Activated CD4-positive, alpha-beta T cell treated with anti-CD3 and anti-CD28 coated beads for 36 hours (primary cell): ENCODE results near the gene ST14. TPM values are rescaled to one million over a fixed set of nuclear protein-coding genes. Genes with fewer than 3 reads are reported as not detected.

Experiments
- ATAC-seq: fragments of 200-7000 bp; cut with Tn5 transposase; one replicate; pipeline ENCODE4 v1.10.0; 2021; ENCODE audit warnings: mild to moderate bottlenecking, moderate library complexity
- CTCF ChIA-PET: fragments of 350-600 bp; sonication (Branson Sonifier 250); formaldehyde crosslinking; loops from one replicate; lab custom pipeline; 2021; ENCODE audit warnings: antibody characterized with exemption; lab: Charles Lee
- POLR2A ChIA-PET: fragments of 350-600 bp; sonication (Branson Sonifier 250); formaldehyde crosslinking; loops from one replicate; lab custom pipeline; 2021; ENCODE audit warnings: antibody characterized with exemption, inconsistent platforms; lab: Charles Lee
- DNase-seq: peaks from one replicate; pipeline ENCODE4 v3.0.0-alpha.2; 2020
- H3K27ac Mint-ChIP-seq: one replicate; pipeline ENCODE4 v1.8.0; 2021; ENCODE audit warnings: mixed read lengths
- H3K27me3 Mint-ChIP-seq: one replicate; pipeline ENCODE4 v1.8.0; 2021; ENCODE audit warnings: mixed read lengths
- H3K36me3 Mint-ChIP-seq: one replicate; pipeline ENCODE4 v1.8.0; 2021; ENCODE audit warnings: low read depth, mixed read lengths
- H3K4me1 Mint-ChIP-seq: one replicate; pipeline ENCODE4 v1.8.0; 2021; ENCODE audit warnings: mixed read lengths
- H3K4me3 Mint-ChIP-seq: one replicate; pipeline ENCODE4 v1.8.0; 2021; ENCODE audit warnings: mild to moderate bottlenecking, moderate library complexity, mixed read lengths
- H3K9me3 Mint-ChIP-seq: one replicate; pipeline ENCODE4 v1.8.0; 2021; ENCODE audit warnings: low read depth, mixed read lengths
- intact Hi-C, 2 experiments: fragments of 100-400 bp; cut with DNase I in 1 of 2; cut with micrococcal nuclease in 1 of 2; formaldehyde crosslinking; loops; one replicate each; pipeline versions ENCODE4 v1.14.2 to v1.15.1; 2022 to 2024; cut with DNase I, micrococcal nuclease
- total RNA-seq, 2 experiments: library from RNA; stranded (reverse); gene quantifications; one replicate each; pipeline ENCODE4 v1.2.3, GENCODE V29; 2021

The ST14 gene
- total RNA-seq, result not detected

- H3K4me3 Mint-ChIP-seq, result peak within 1 kb of the TSS; percentile 13
- H3K27me3 Mint-ChIP-seq, result peaks cover 43% of the 10 kb centered on the region
- DNase-seq (no peak), ATAC-seq (no peak)
- ChIA-PET POLR2A (no interaction called here), CTCF (no interaction called here)
- peaks cover 8% of the 10 kb centered on the region for H3K4me1 Mint-ChIP-seq
- H3K36me3 Mint-ChIP-seq, result no peaks in the 10 kb centered on the region
- H3K27ac Mint-ChIP-seq, result no peak within 1 kb of the TSS
- no peaks in the 10 kb centered on the region for H3K9me3 Mint-ChIP-seq
- intact Hi-C loops, result no loop called here
Observed at GRCh38 chr11:130159657-130160497, at the start of gene ST14. ST14 (plus strand) TSS chr11:130159782; CDS start chr11:130159980, 198 bp downstream.

- Mint-ChIP-seq H3K4me3 (no peak overlapping the region), H3K27ac (no peak overlapping the region), H3K27me3 (no peaks in the 10 kb centered on the region), H3K4me1 (no peaks in the 10 kb centered on the region), H3K9me3 (no peaks in the 10 kb centered on the region), H3K36me3 (peaks cover 26% of the 10 kb centered on the region)
- DNase-seq (no peak), ATAC-seq (no peak)
- ChIA-PET CTCF (interaction anchor here (1.4 kb wide), 1 partner anchor 22 kb away, joined by 3 read pairs; no protein-coding TSS in a partner anchor), POLR2A (no interaction called here)
- intact Hi-C loops, result no loop called here
Observed at GRCh38 chr11:130110339-130111108, 49.1 kb upstream of the ST14 start.

- Mint-ChIP-seq H3K4me3 (no peak overlapping the region), H3K36me3 (peaks cover 24% of the 10 kb centered on the region), H3K4me1 (no peaks in the 10 kb centered on the region), H3K27ac (no peak overlapping the region), H3K27me3 (no peaks in the 10 kb centered on the region), H3K9me3 (no peaks in the 10 kb centered on the region)
- ChIA-PET CTCF (interaction anchor here (1.4 kb wide), 1 partner anchor 20 kb away, joined by 3 read pairs; no protein-coding TSS in a partner anchor), POLR2A (no interaction called here)
- no peak for ATAC-seq
- intact Hi-C loops, result no loop called here
- no peak for DNase-seq
Observed at GRCh38 chr11:130112071-130112830, 47.3 kb upstream of the ST14 start.

- intact Hi-C loops, result no loop called here
- no peak overlapping the region for H3K4me3 Mint-ChIP-seq
- ATAC-seq (no peak), DNase-seq (no peak)
- ChIA-PET POLR2A (no interaction called here), CTCF (interaction anchor here (0.6 to 2.2 kb wide), 2 partner anchors 18 to 718 kb away, joined by 3 to 15 read pairs; no protein-coding TSS in a partner anchor)
- no peaks in the 10 kb centered on the region for H3K9me3 Mint-ChIP-seq
- no peaks in the 10 kb centered on the region for H3K27me3 Mint-ChIP-seq
- H3K36me3 Mint-ChIP-seq, result peaks cover 20% of the 10 kb centered on the region
- no peak overlapping the region for H3K27ac Mint-ChIP-seq
- peaks cover 13% of the 10 kb centered on the region for H3K4me1 Mint-ChIP-seq
Observed at GRCh38 chr11:130114281-130114680, 45.3 kb upstream of the ST14 start.

GRCh38 chr11:130114726-130115125 lies 44.9 kb upstream of the ST14 start:
- CTCF ChIA-PET, result interaction anchor here (0.6 to 2.2 kb wide), 3 partner anchors 18 to 718 kb away, joined by 3 to 15 read pairs (median 3); no protein-coding TSS in a partner anchor
- peaks cover 18% of the 10 kb centered on the region for H3K36me3 Mint-ChIP-seq
- peaks cover 17% of the 10 kb centered on the region for H3K4me1 Mint-ChIP-seq
- POLR2A ChIA-PET, result no interaction called here
- peaks cover 2% of the 10 kb centered on the region for H3K27me3 Mint-ChIP-seq
- no peak overlapping the region for H3K27ac Mint-ChIP-seq
- intact Hi-C loops, result no loop called here
- H3K4me3 Mint-ChIP-seq, result no peak overlapping the region
- ATAC-seq, result no peak
- H3K9me3 Mint-ChIP-seq, result no peaks in the 10 kb centered on the region
- DNase-seq, result no peak

GRCh38 chr11:130115218-130115617 lies 44.4 kb upstream of the ST14 start:
- ATAC-seq, result no peak
- Mint-ChIP-seq H3K27me3 (peaks cover 4% of the 10 kb centered on the region), H3K4me1 (peaks cover 19% of the 10 kb centered on the region), H3K9me3 (no peaks in the 10 kb centered on the region), H3K27ac (no peak overlapping the region), H3K4me3 (no peak overlapping the region), H3K36me3 (peaks cover 14% of the 10 kb centered on the region)
- intact Hi-C loops, result no loop called here
- ChIA-PET POLR2A (no interaction called here), CTCF (interaction anchor here (1.1 to 2.2 kb wide), 2 partner anchors 17 to 38 kb away, joined by 3 to 15 read pairs; no protein-coding TSS in a partner anchor)
- DNase-seq, result no peak

- H3K27ac Mint-ChIP-seq, result no peak overlapping the region
- CTCF ChIA-PET, result interaction anchor here (0.7 to 6.6 kb wide), 5 partner anchors 9 to 192 kb away, joined by 3 to 46 read pairs (median 4); no protein-coding TSS in a partner anchor
- no peak for DNase-seq
- peaks cover 4% of the 10 kb centered on the region for H3K27me3 Mint-ChIP-seq
- intact Hi-C loops, result loop anchor here in 1 of 2 experiments (2.0 kb wide), 1 partner anchor 49 kb away; the partner anchor contains the start of gene APLP2
- no peaks in the 10 kb centered on the region for H3K9me3 Mint-ChIP-seq
- POLR2A ChIA-PET, result interaction anchor here (0.7 kb wide), 1 partner anchor 275 kb away, joined by 5 read pairs; no protein-coding TSS in a partner anchor
- peak; percentile 8 for ATAC-seq
- peaks cover 17% of the 10 kb centered on the region for H3K36me3 Mint-ChIP-seq
- H3K4me3 Mint-ChIP-seq, result no peak overlapping the region
- peaks cover 44% of the 10 kb centered on the region for H3K4me1 Mint-ChIP-seq
Observed at GRCh38 chr11:130118165-130118564, 41.4 kb upstream of the ST14 start.

- CTCF ChIA-PET, result interaction anchor here (0.7 to 6.6 kb wide), 5 partner anchors 9 to 193 kb away, joined by 3 to 46 read pairs (median 4); no protein-coding TSS in a partner anchor
- ATAC-seq (peak; percentile 42), DNase-seq (peak; percentile 45)
- Mint-ChIP-seq H3K4me1 (peaks cover 46% of the 10 kb centered on the region), H3K27ac (no peak overlapping the region), H3K9me3 (no peaks in the 10 kb centered on the region), H3K36me3 (peaks cover 20% of the 10 kb centered on the region), H3K4me3 (no peak overlapping the region), H3K27me3 (peaks cover 4% of the 10 kb centered on the region)
- intact Hi-C loops, result loop anchor here in 1 of 2 experiments (2.0 kb wide), 1 partner anchor 50 kb away; the partner anchor contains the start of gene APLP2
- POLR2A ChIA-PET, result interaction anchor here (0.7 kb wide), 1 partner anchor 275 kb away, joined by 5 read pairs; no protein-coding TSS in a partner anchor
Observed at GRCh38 chr11:130118636-130119387, 40.8 kb upstream of the ST14 start.

GRCh38 chr11:130120045-130120444 lies 39.5 kb upstream of the ST14 start:
- no peak for ATAC-seq
- ChIA-PET POLR2A (no interaction called here), CTCF (interaction anchor here (0.6 to 6.6 kb wide), 2 partner anchors 11 to 118 kb away, joined by 3 to 46 read pairs; partner anchors contain the start of gene PRDM10)
- H3K4me3 Mint-ChIP-seq, result no peak overlapping the region
- peaks cover 4% of the 10 kb centered on the region for H3K27me3 Mint-ChIP-seq
- no peak for DNase-seq
- H3K4me1 Mint-ChIP-seq, result peaks cover 46% of the 10 kb centered on the region
- intact Hi-C loops, result loop anchor here in 1 of 2 experiments (2.0 to 5.0 kb wide), 2 partner anchors 51 to 118 kb away; partner anchors contain the start of genes APLP2 and PRDM10
- peaks cover 28% of the 10 kb centered on the region for H3K36me3 Mint-ChIP-seq
- H3K9me3 Mint-ChIP-seq, result no peaks in the 10 kb centered on the region
- no peak overlapping the region for H3K27ac Mint-ChIP-seq
